SK-N-MC (cell line): ENCODE data around the gene NME4.

Source experiments
- EZH2 ChIP-seq: fragments of 200-600 bp; sonication (generic); IDR thresholded peaks from one replicate; pipeline ENCODE4 v1.6.1; 2017; ENCODE audit warnings: antibody characterized with exemption
- FOXP2 ChIP-seq: optimal IDR thresholded peaks from 2 replicates; pipeline ENCODE3; 2011; ENCODE audit warnings: mild to moderate bottlenecking, moderate library complexity; ENCODE audit not compliant: insufficient read depth; ENCODE audit errors: extremely low read length, control extremely low read depth
- POLR2AphosphoS5 ChIP-seq: IDR thresholded peaks from 2 replicates; pipeline ENCODE4 v1.6.1; 2012; ENCODE audit warnings: mild to moderate bottlenecking, low read depth, low read length, borderline replicate concordance

DNA sequence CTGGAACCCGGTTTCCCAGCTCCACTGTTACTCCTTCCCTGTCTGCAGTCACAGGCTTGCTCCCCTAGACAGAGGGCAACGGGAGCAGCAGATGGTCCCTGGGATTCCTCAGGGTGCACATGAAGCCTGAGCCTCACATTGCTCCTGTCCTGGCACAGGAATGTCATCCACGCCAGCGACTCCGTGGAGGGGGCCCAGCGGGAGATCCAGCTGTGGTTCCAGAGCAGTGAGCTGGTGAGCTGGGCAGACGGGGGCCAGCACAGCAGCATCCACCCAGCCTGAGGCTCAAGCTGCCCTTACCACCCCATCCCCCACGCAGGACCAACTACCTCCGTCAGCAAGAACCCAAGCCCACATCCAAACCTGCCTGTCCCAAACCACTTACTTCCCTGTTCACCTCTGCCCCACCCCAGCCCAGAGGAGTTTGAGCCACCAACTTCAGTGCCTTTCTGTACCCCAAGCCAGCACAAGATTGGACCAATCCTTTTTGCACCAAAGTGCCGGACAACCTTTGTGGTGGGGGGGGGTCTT lies 3.1 kb downstream of the NME4 start:
- no peak for TF ChIP-seq EZH2
- TF ChIP-seq POLR2AphosphoS5 = no peak
- TF ChIP-seq FOXP2 = no peak
